H1 (cell line): ENCODE data around the gene TTL. TPM values are rescaled to one million over a fixed set of nuclear protein-coding genes. Genes with fewer than 3 reads are reported as not detected.

Experiments used
- CTCF ChIA-PET: fragments of 300-600 bp; sonication (Branson Sonifier 250); formaldehyde crosslinking; loops from one replicate; lab custom pipeline; 2021; ENCODE audit not compliant: partially characterized antibody; lab: Charles Lee
- POLR2A ChIA-PET: fragments of 300-600 bp; sonication (Branson Sonifier 250); formaldehyde crosslinking; loops from one replicate; lab custom pipeline; 2021; ENCODE audit warnings: inconsistent platforms; ENCODE audit not compliant: partially characterized antibody; lab: Charles Lee
- DNase-seq, 2 experiments: peaks; one replicate each; pipeline versions ENCODE4 v3.0.0 to v3.0.0-alpha.2; 2010 to 2022; ENCODE audit warnings: low spot score in 2 of 2, low read depth in 1 of 2, mixed read lengths in 1 of 2
- FAIRE-seq: peaks from 2 replicates; lab custom pipeline; 2011; peaks lifted over from hg19 to GRCh38; lab: Jason Lieb, UNC
- H2AFZ ChIP-seq: 2 replicates; pipeline ENCODE4 v1.8.1; 2012; ENCODE audit warnings: low read length, inconsistent platforms
- H2AK5ac ChIP-seq: 2 replicates; pipeline ENCODE4 v1.6.1; 2013; ENCODE audit warnings: low read depth, low read length
- H2BK120ac ChIP-seq: replicated peaks from 2 replicates; pipeline ENCODE3; 2013; ENCODE audit warnings: low read depth, low read length, inconsistent platforms
- H2BK12ac ChIP-seq: 2 replicates; pipeline ENCODE4 v1.6.1; 2013; ENCODE audit warnings: low read depth, low read length
- H2BK15ac ChIP-seq: 2 replicates; pipeline ENCODE4 v1.6.1; 2013; ENCODE audit warnings: low read length
- H2BK20ac ChIP-seq: 2 replicates; pipeline ENCODE4 v1.6.1; 2013; ENCODE audit warnings: low read length
- H2BK5ac ChIP-seq: 2 replicates; pipeline ENCODE4 v1.6.1; 2013; ENCODE audit warnings: low read depth, low read length
- H3K14ac ChIP-seq: 2 replicates; pipeline ENCODE4 v1.6.1; 2013; ENCODE audit warnings: inconsistent platforms; ENCODE audit not compliant: insufficient read length
- H3K18ac ChIP-seq: 2 replicates; pipeline ENCODE4 v1.6.1; 2013; ENCODE audit warnings: low read length; ENCODE audit errors: extremely low read depth
- H3K23ac ChIP-seq: 2 replicates; pipeline ENCODE4 v1.6.1; 2013; ENCODE audit warnings: inconsistent platforms; ENCODE audit not compliant: insufficient read length
- H3K23me2 ChIP-seq: 2 replicates; pipeline ENCODE4 v1.6.1; 2013; ENCODE audit warnings: low read depth, low read length
- H3K27ac ChIP-seq: 2 replicates; pipeline ENCODE4 v1.6.1; 2011; ENCODE audit warnings: low read depth, low read length, inconsistent platforms
- H3K27me3 ChIP-seq, 4 experiments: replicated peaks in 1 of 4; 1 replicate in 1 of 4; 2 replicates in 3 of 4; pipeline versions ENCODE4 v1.6.1 to v1.8.1; 2011 to 2013; ENCODE audit warnings: low read length in 3 of 4, mild to moderate bottlenecking in 3 of 4, inconsistent platforms in 2 of 4, mixed read lengths in 2 of 4, moderate library complexity in 1 of 4; ENCODE audit not compliant: control insufficient read depth in 3 of 4, insufficient read depth in 3 of 4; ENCODE audit errors: extremely low read depth in 1 of 4
- H3K36me3 ChIP-seq, 4 experiments: 2 replicates each; pipeline versions ENCODE4 v1.6.1 to v1.8.1; 2011 to 2013; ENCODE audit warnings: mild to moderate bottlenecking in 4 of 4, low read length in 3 of 4, moderate library complexity in 2 of 4, control low read depth in 1 of 4, inconsistent platforms in 1 of 4; ENCODE audit not compliant: insufficient read depth in 4 of 4, control insufficient read depth in 2 of 4
- H3K4ac ChIP-seq: replicated peaks from 2 replicates; pipeline ENCODE3; 2013; ENCODE audit warnings: low read length, low read depth, mixed read lengths, inconsistent platforms; ENCODE audit not compliant: insufficient read length
- H3K4me1 ChIP-seq, 4 experiments: replicated peaks in 1 of 4; 1 replicate in 1 of 4; 2 replicates in 3 of 4; pipeline versions ENCODE4 v1.6.1 to v1.8.1; 2011 to 2013; ENCODE audit warnings: low read length in 3 of 4, inconsistent platforms in 2 of 4, mixed read lengths in 1 of 4; ENCODE audit not compliant: insufficient read depth in 4 of 4, control insufficient read depth in 3 of 4
- H3K4me2 ChIP-seq, 2 experiments: 2 replicates each; pipeline versions ENCODE4 v1.6.1 to v1.8.1; 2011 to 2013; ENCODE audit warnings: low read depth in 2 of 2, low read length in 2 of 2, control low read depth in 1 of 2, inconsistent platforms in 1 of 2, mild to moderate bottlenecking in 1 of 2; ENCODE audit not compliant: insufficient read depth in 1 of 2
- H3K4me3 ChIP-seq, 4 experiments: fragments of 200-600, 300-600 bp in 1 of 4; sonication (generic), shearing (Covaris generic), sonication (Bioruptor Twin) in 1 of 4; 2 replicates each; pipeline versions ENCODE4 v1.5.1 to v1.8.1; 2011 to 2016; ENCODE audit warnings: low read length in 4 of 4, low read depth in 3 of 4, control low read depth in 2 of 4, inconsistent platforms in 2 of 4, mild to moderate bottlenecking in 2 of 4, mixed read lengths in 1 of 4, moderate library complexity in 1 of 4; ENCODE audit not compliant: insufficient read depth in 2 of 4; ENCODE audit errors: extremely low read depth in 1 of 4
- H3K56ac ChIP-seq: replicated peaks from 2 replicates; pipeline ENCODE3; 2013; ENCODE audit warnings: low read depth, mild to moderate bottlenecking, mixed read lengths, low read length, inconsistent platforms; ENCODE audit not compliant: insufficient read length
- H3K79me1 ChIP-seq: 2 replicates; pipeline ENCODE4 v1.6.1; 2013; ENCODE audit warnings: low read depth, low read length, control low read depth
- H3K79me2 ChIP-seq, 2 experiments: 2 replicates each; pipeline versions ENCODE4 v1.6.1 to v1.8.1; 2012 to 2013; ENCODE audit warnings: low read length in 2 of 2, mild to moderate bottlenecking in 2 of 2, inconsistent platforms in 1 of 2; ENCODE audit not compliant: insufficient read depth in 2 of 2, control insufficient read depth in 1 of 2
- H3K9ac ChIP-seq, 4 experiments: replicated peaks in 1 of 4; 1 replicate in 1 of 4; 2 replicates in 3 of 4; pipeline versions ENCODE4 v1.6.1 to v1.8.1; 2011 to 2013; ENCODE audit warnings: low read depth in 3 of 4, low read length in 3 of 4, control low read depth in 2 of 4, mild to moderate bottlenecking in 2 of 4, moderate library complexity in 2 of 4, inconsistent platforms in 1 of 4; ENCODE audit errors: extremely low read depth in 1 of 4
- H3K9me3 ChIP-seq, 2 experiments: 2 replicates each; pipeline versions ENCODE4 v1.6.1 to v1.8.1; 2012 to 2013; ENCODE audit warnings: mild to moderate bottlenecking in 2 of 2, moderate library complexity in 2 of 2, control low read depth in 1 of 2, inconsistent platforms in 1 of 2, low read depth in 1 of 2, low read length in 1 of 2, mixed read lengths in 1 of 2; ENCODE audit not compliant: insufficient read depth in 2 of 2
- H4K20me1 ChIP-seq, 2 experiments: replicated peaks in 1 of 2; 2 replicates each; pipeline versions ENCODE3 to v1.8.1; 2011 to 2013; ENCODE audit warnings: inconsistent platforms in 2 of 2, low read length in 2 of 2, mild to moderate bottlenecking in 1 of 2; ENCODE audit not compliant: insufficient read depth in 2 of 2, control insufficient read depth in 1 of 2
- H4K5ac ChIP-seq: 2 replicates; pipeline ENCODE4 v1.6.1; 2013; ENCODE audit warnings: low read length, low read depth, mixed read lengths, inconsistent platforms; ENCODE audit not compliant: insufficient read length
- H4K8ac ChIP-seq: 2 replicates; pipeline ENCODE4 v1.8.0; 2013; ENCODE audit warnings: mild to moderate bottlenecking, moderate library complexity, low read length, inconsistent platforms; ENCODE audit not compliant: insufficient read depth; ENCODE audit errors: extremely low read depth
- H4K91ac ChIP-seq: replicated peaks from 2 replicates; pipeline ENCODE3; 2013; ENCODE audit warnings: low read length, mixed read lengths, inconsistent platforms; ENCODE audit not compliant: insufficient read length
- ATF3 ChIP-seq: IDR thresholded peaks from 2 replicates; pipeline ENCODE4 v1.6.1; 2011; ENCODE audit warnings: low read depth, mild to moderate bottlenecking, low read length; ENCODE audit not compliant: insufficient read depth
- BACH1 ChIP-seq: IDR thresholded peaks from 2 replicates; pipeline ENCODE4 v1.6.1; 2012; ENCODE audit warnings: low read length, improper control_type of control experiment
- CBX5 ChIP-seq: fragments of 300-800, 300-1000 bp; sonication (generic); IDR thresholded peaks from 2 replicates; pipeline ENCODE4 v1.7.1; 2016; ENCODE audit warnings: antibody characterized with exemption, low read length, low read depth
- CBX8 ChIP-seq: fragments of 300-800, 300-1000 bp; sonication (generic); IDR thresholded peaks from 2 replicates; pipeline ENCODE4 v1.7.1; 2016; ENCODE audit warnings: low read depth, low read length, borderline replicate concordance
- EP300 ChIP-seq, 2 experiments: IDR thresholded peaks; 1 replicate in 1 of 2; 2 replicates in 1 of 2; pipeline ENCODE4 v1.6.1; 2011 to 2012; ENCODE audit warnings: low read depth in 2 of 2, low read length in 2 of 2, mild to moderate bottlenecking in 2 of 2, borderline replicate concordance in 1 of 2, inconsistent platforms in 1 of 2, moderate library complexity in 1 of 2
- NANOG ChIP-seq: IDR thresholded peaks from 2 replicates; pipeline ENCODE4 v1.6.1; 2011; ENCODE audit warnings: low read length, low read depth, mild to moderate bottlenecking, inconsistent platforms; ENCODE audit not compliant: insufficient read depth, poor library complexity, severe bottlenecking
- POU5F1 ChIP-seq: IDR thresholded peaks from 2 replicates; pipeline ENCODE4 v1.6.1; 2011; ENCODE audit warnings: low read depth, mild to moderate bottlenecking, low read length, moderate library complexity
- SP2 ChIP-seq: IDR thresholded peaks from 2 replicates; pipeline ENCODE4 v1.6.1; 2012; ENCODE audit warnings: mild to moderate bottlenecking, low read length, inconsistent platforms
- WGBS, 2 experiments: shearing (Covaris generic) in 1 of 2; methylation state at CpG; one replicate each; pipeline versions ENCODE4 v1.1.6 to v1.1.7; 2013 to 2015; ENCODE audit warnings: low lambda C conversion rate in 2 of 2, mixed read lengths in 2 of 2, inconsistent platforms in 1 of 2, low coverage in 1 of 2, missing lambda C conversion rate in 1 of 2; ENCODE audit not compliant: insufficient replicate concordance in 2 of 2, insufficient coverage in 1 of 2, insufficient read length in 1 of 2; ENCODE audit errors: extremely low coverage in 1 of 2, missing lambda C conversion rate in 1 of 2; 5-methylcytosine and 5-hydroxymethylcytosine counted together
- polyA plus RNA-seq, 7 experiments: library from polyadenylated mRNA; depleted of rRNA in 3 of 7; stranded (reverse) in 5 of 7; unstranded in 2 of 7; fragments of >200 nt in 5 of 7; fragments of 200-250 nt in 2 of 7; gene quantifications; 1 replicate in 5 of 7; 2 replicates in 1 of 7; 4 replicates in 1 of 7; pipeline versions ENCODE4 v1.2.1 to v1.2.3, GENCODE V29; 2011 to 2013; ENCODE audit warnings: missing spikeins in 2 of 7, mixed read lengths in 2 of 7
- total RNA-seq: library from RNA; stranded (reverse); fragmentation: NEBNext Ultra II Directional; extraction: Animal tissue kit (Norgen Biotek cat#: 25700); gene quantifications from 2 replicates; pipeline ENCODE4 v1.2.1, GENCODE V29; 2021

The TTL gene
- total and polyA plus RNA-seq, 2 of the 8 experiments (the other 6 are each of a cell fraction or from before 2014, with no cell fraction given), result 17.5 to 57.1 TPM

- no peak overlapping the region for H3K9ac ChIP-seq
- POLR2A ChIA-PET, result no interaction called here
- 94% methylated on average over 2 of the region's 2 CpGs; no CpG with 5 or more reads in 1 of the 2 experiments for WGBS, 2 experiments
- H3K4me1 ChIP-seq, result no peaks in the 10 kb centered on the region
- no peak overlapping the region for H2AFZ ChIP-seq
- no peak overlapping the region for H2BK120ac ChIP-seq
- no peak overlapping the region for H3K18ac ChIP-seq
- H2BK15ac ChIP-seq, result no peak overlapping the region
- H3K36me3 ChIP-seq, result peaks cover 20 to 72% (median 60%) of the 10 kb centered on the region in 4 experiments
- H3K14ac ChIP-seq, result no peak overlapping the region
- H3K23me2 ChIP-seq, result no peaks in the 10 kb centered on the region
- no peak overlapping the region for H3K23ac ChIP-seq
- peaks cover 2 to 5% of the 10 kb centered on the region in 2 experiments for H4K20me1 ChIP-seq
- H3K27ac ChIP-seq, result no peak overlapping the region
- no peak for DNase-seq
- no peak overlapping the region for H4K8ac ChIP-seq
- H3K79me1 ChIP-seq, result no peaks in the 10 kb centered on the region
- H3K56ac ChIP-seq, result no peak overlapping the region
- no peaks in the 10 kb centered on the region for H3K27me3 ChIP-seq
- no peak overlapping the region for H4K91ac ChIP-seq
- H2AK5ac ChIP-seq, result no peak overlapping the region
- no peak overlapping the region for H3K4me2 ChIP-seq
- no peak overlapping the region for H3K4ac ChIP-seq
- no peak overlapping the region for H2BK5ac ChIP-seq
- H2BK12ac ChIP-seq, result no peak overlapping the region
- no peak overlapping the region for H2BK20ac ChIP-seq
- no peak overlapping the region for H4K5ac ChIP-seq
- CTCF ChIA-PET, result no interaction called here
- FAIRE-seq, result no peak
- H3K4me3 ChIP-seq, result no peak overlapping the region
- H3K79me2 ChIP-seq, result peaks cover under 1 to 36% of the 10 kb centered on the region in 2 experiments
- no peaks in the 10 kb centered on the region for H3K9me3 ChIP-seq
- TF ChIP-seq CBX5 (no peak), SP2 (no peak), ATF3 (no peak), CBX8 (no peak), BACH1 (no peak), NANOG (no peak), POU5F1 (no peak), EP300 (IDR thresholded peaks at IDR 0.05; ENCODE audit: borderline replicate concordance in 1 of 2, low read depth in 2 of 2, low read length in 2 of 2) (no peak)
Observed at GRCh38 chr2:112548980-112549379, 67.0 kb downstream of the TTL start.
